GM18499 (cell line): ENCODE measurements around the gene CYB561A3.

Experiments used
- ATAC-seq: cut with Tn5 transposase; IDR thresholded peaks from one replicate; pipeline ENCODE4 v1.9.1; 2021; ENCODE audit warnings: moderate number of reproducible peaks; ENCODE audit not compliant: insufficient read depth, unreplicated experiment

The CYB561A3 gene

DNA sequence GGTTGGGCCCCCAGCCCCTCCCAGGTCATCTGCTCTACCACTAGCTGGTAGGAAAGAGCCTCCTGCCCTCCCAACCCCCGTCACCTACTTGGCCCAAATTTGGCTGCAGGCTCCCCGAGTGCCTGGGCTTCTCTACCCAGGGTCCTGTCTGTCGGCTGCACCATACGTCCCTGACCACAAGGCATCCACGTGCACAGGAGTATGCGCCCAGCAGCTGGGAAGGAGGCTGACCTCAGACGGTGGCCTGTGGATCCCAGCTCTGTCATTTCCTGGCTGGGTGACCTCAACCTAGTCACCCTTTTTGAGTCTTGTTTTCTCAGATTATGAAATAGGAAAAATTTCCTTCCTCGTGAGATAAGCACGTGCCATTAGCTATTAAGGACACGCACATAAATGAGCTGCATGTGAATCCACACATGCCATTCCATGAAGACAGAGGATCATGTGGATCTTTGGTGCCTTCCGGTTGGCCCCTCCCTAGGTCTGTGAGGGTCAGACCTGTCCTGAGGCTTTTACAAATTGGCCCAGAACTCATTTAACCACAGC, 13.7 kb downstream of the CYB561A3 start:
- ATAC-seq, result no peak

DNA sequence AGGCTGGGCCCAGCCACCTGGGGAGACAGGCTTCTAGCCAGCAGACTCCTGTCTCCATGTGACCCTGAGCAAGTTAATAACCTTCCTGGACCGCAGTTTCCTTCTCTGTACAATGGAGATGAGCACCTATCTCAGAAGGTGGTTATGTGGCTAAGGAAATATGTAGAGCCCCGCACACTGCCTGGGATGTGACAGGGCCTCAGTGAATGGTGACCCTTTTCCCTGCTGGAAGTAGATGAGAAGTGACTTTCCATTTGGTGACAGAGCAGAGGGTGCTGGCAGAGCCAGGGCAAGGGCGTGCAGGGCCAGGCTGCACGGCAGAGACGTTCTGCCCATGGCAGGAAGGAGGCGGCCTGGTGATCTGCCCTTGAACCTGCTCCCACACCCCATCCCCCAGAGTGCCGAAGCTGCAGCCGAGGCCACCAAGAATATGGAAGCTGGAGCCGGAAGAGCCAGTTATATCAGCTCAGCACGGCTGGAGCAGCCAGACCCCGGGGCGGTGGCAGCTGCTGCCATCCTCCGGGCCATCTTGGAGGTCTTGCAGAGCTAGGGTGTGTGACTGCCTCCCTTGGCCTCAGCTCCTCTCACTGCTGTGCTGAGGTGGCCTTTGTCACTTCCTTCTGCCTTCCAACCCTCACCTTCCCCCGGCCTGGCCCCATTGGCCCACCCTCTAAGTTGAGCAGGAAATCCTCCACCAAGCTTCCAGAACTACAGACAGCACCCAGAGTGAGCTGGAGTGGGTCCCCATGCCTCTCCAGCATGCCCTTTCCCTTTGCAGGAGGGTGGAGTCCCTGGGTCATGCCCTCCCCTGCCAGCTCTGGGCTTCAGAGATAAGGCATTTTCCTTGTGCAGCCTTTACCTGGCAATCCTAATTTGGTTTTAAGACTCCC, 15.5 kb downstream of the CYB561A3 start:
- no peak for ATAC-seq

DNA sequence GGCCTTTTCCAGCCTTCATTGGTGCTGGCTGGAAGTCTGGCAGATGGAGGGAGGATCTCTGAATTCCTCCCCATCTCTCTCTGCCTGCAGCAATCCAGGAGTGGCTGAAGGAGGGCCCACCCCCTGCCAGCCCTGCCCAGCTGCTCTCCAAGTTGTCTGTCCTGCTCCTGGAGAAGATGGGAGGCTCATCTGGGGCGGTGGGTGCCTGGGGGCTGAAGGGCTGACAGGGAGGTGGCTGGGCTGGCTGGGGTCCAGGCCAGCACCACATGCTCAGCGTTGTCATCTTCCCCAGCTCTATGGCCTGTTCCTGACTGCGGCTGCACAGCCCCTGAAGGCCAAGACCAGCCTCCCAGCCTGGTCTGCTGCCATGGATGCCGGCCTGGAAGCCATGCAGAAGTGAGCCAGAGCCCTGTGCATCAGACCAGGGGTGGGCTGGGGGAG, 16.5 kb downstream of the CYB561A3 start:
- no peak for ATAC-seq

DNA sequence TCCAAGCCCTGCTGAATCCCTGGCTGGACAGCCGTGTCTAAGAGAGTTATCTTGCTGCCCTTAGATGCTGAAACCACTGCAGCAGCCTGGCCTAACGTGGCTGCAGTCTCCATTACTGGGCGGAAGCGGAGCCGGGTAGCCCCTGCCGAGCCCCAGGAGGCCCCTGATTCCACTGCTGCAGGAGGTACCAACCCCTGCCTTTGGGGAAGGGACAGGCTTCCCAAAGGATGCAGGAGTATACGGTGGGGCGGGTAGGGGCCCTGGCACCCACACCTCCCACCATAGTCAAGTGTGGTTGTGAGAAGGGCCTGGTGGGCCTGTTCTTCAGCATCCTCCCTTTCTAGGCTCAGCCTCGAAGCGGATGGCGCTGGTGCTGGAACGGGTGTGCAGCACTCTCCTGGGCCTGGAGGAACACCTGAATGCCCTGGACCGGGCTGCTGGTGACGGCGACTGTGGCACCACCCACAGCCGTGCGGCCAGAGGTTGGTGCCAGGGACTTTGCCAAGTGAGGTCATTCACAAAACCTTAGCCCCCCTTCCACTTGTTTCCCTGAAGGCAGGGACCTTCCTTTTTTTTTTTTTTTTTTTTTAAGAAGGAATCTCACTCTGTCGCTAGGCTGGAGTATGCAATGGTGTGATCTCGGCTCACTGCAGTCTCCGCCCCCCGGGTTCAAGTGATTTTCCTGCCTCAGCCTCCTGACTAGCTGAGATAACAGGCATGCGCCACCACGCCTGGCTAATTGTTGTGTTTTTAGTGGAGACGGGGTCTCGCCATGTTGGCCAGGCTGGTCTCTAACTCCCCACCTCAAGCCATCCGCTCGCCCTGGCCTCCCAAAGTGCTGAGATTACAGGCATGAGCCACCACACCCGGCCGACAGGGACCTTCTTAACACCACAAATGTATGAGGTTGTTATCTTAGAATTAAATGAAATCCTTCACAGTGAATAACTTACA, 17.6 kb downstream of the CYB561A3 start:
- no peak for ATAC-seq

DNA sequence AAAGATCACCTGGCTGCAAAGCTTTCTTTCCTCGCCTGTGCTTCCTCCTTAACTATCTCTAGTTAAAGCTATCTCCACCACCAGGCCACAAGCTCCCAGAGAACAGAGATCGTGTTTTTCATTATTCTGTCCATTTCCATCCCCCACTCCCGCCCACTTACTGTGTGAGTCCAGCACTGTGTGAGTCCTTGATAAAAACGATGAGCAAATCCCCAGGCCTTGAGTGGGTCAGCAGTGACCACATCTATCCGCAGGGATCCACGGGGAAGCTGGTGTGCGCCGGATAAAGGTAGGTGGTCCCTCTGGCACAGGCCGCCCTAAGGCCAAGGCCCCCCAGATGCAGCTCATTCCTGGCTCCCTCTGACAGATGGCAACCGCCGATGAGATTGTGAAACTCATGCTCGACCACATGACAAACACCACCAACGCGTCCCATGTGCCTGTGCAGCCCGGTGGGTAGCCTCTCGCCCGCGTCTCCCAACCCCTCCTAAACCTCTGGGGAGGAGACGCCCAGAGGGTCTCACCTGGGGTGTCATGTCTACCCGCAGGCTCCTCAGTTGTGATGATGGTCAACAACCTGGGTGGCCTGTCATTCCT, 19.4 kb downstream of the CYB561A3 start:
- no peak for ATAC-seq

DNA sequence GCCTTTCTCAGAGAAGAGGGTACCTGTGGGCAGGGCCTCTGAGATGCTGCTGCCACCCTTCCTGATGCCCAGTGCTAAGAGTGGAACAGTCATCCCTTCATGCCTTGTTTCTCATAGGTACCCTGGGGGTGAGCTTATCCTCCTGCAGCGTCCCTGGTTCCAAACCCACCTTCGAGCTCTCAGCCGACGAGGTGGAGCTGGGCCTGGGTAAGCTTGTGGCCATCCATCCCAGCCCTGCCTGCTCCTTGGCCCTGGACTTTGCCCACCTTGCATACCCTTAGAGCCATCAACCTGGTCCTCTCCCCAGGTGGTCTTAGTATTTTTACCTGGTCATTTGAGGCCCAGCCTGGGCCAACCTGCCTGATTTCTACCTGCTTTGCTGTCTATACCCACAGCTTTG, 20.0 kb downstream of the CYB561A3 start:
- ATAC-seq, result no peak

DNA sequence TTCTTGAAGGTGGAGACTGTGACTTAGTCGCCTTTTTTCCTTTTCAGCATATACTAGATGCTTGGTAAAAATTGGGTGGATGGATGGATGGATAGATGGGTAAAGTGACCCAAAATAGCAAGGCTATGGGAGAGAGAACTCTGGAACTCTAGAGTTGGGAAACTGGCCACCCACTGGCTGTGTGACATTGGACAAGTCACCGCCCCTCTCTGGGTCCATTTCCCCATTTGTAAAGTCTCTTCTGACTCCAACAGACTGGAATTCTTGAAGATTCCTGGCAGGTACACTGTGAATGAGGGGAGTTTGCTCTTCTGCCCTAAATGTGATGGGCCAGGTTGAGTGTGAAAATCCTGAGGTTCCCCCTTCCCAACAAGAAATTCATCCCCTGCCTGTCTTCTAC, 20.7 kb downstream of the CYB561A3 start:
- ATAC-seq, result no peak

DNA sequence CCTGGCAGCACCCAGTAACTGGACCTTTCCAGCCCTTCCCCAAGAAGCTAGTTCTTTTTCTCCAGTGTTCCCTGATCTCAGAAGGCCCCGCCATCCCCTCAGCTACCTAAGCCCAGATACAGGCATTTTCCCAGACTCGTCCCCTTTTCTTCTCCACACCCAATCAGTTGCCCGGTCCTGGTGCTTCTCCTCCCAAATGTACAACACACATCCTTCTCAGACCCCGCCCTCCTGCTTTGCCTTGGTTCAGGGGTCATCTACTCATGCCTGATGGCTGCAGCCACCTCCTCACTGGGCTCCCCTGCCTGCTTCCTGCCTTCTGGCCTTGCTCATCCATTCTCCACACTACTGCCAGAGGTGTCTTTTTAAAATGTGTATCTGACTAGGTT, 22.2 kb downstream of the CYB561A3 start:
- no peak for ATAC-seq

DNA sequence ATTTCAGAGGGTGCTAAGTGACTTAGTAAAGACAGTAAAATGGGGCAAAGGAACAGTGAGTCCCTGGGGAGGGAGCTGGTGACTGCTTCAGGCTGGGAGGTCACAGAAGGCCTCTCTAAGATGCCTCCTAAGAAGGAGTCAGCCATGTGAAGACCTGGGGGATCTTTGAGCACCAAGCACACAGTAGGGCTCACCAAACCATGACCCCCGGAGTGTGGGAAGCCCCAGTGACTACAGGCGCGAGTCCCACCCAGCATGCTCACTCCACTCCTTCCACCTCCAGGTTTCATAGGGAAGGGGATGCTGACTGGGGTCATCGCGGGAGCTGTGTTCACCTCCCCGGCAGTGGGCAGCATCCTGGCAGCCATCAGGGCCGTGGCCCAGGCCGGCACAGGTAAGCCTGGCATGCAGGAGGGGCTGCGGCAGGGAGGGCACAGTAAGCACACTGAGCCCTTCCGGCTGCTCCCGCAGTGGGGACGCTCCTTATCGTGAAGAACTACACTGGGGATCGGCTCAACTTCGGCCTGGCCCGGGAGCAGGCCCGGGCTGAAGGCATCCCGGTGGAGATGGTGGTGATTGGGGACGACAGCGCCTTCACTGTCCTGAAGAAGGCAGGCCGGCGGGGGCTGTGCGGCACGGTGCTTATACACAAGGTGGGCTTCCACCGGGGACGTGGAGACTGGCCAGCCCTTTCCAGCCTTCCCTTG, 22.7 kb downstream of the CYB561A3 start:
- no peak for ATAC-seq

DNA sequence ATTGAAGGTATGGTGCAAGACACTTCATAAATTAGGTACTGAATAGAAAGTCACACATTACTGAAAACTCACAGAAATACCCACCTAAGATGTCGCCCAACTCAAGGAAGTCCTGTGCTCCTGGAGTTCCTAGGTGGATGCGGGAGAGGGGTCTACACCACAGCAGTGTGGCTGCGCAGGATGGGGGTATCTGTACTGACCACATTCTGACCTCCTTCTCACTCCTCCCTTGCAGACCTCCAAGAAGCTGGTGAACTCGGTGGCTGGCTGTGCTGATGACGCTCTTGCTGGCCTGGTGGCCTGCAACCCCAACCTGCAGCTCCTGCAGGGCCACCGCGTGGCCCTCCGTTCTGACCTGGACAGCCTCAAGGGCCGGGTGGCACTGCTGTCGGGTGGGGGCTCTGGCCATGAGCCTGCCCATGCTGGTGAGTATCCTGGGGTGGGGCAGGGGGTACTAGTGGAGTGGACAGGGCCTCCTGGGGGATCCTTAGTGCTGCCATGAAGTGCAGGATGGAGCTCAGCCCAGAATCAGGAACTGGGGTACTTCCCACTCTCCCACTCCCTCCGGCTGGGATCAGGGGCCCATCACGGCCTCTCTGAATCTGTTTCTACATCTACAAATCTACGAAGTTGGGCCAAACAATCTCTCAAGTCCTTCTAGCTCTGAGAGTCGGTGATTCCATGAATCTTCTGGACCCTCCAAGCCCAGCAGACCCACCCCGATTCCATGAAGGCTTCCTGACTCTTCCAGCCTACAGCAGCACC, 23.8 kb downstream of the CYB561A3 start:
- ATAC-seq, result no peak

DNA sequence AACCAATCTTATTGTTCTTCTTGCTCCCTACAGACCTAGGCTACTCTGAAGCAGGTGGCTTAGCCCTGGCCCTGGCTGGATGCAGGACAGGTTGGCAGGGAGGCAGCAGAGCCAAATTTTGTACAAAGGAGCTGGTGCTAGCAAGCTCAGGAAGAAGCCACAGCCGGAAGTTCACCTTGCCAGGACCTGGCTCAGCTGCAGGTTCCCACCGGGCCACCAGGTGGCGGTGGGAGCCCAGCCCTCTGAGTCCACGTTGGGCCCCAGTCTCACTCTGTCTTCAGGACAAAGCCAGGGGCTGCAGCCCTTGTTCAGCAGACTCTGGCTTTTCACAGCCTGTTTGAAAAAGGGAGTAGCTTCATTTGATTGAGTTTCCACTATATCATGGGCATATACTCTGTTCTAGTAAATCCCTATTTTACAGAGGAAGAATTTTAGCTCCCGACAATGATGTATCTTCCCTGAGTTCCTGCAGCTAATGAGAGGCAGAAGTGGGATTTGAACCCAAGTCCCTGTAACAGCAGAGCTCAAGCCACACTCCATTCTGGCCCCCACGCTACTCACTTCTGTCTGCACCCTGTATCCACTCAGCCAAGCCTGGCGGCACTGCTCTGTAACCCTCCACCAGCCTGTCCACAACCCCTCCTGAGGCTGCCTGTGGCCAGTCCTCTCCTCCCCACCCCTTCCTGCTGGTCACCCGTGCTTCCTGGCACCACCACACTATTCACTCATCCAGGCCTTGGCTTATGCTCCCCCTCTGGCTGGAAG, 25.3 kb downstream of the CYB561A3 start:
- no peak for ATAC-seq

DNA sequence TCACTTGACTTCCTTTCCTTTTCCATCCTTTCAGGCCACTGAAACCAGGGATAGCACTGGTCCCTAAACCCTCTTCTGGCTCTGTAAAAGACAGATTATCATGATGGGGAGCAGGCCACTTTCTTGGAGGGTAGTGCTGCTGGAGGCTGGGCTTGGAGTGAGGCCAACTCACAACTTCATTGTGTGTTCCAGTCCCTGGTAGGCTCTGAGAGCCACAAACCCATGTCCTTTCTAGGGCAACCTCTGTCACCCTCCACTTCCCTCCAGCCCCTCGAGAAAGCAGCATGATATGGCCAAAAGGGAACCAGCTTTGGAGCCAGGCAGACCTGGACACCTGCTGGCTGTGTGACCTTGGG, 26.3 kb downstream of the CYB561A3 start:
- no peak for ATAC-seq

DNA sequence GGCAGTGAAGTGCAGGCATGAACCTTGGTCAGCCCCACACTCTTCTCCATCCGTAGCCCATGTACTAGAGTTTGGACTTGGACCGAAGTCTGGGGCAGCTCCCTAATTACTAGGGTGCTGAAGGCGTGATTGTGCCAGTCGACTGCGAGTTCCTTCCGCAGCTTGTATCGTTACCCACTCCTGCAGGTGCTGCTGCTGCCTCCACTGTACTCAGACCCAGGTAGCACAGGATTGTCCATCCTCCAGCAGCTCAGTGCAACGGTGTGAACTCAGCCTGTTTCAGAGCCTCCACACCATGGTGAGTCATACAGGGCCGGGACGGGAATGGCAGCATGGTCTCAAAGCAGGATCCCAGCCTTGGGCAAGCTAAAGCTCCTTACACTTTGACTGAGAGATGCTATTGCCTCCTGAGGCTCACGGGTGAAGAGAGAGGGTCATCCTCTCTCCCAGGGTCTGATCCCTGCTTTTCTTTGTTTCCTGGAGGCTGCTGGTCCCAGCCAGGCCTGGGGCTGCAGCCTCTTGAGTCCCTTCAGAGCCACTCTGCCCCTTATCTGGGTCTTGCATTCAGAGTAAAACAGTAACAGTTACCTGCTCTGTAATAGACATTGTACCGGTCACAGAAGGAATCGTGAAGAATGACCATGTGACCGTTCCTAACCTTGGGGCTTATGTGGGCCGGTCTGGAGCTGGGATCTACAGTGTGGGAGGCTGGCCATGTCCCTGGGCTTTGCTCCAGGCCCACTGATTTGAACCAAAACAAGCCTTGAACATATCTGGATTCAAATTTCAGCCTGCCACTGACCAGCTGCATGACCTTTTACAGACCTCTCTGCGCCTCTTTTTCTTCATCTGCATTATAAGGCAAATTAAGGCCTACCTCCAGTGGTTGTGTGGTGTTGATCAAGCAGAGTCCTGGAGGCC, 27.0 kb downstream of the CYB561A3 start:
- no peak for ATAC-seq

DNA sequence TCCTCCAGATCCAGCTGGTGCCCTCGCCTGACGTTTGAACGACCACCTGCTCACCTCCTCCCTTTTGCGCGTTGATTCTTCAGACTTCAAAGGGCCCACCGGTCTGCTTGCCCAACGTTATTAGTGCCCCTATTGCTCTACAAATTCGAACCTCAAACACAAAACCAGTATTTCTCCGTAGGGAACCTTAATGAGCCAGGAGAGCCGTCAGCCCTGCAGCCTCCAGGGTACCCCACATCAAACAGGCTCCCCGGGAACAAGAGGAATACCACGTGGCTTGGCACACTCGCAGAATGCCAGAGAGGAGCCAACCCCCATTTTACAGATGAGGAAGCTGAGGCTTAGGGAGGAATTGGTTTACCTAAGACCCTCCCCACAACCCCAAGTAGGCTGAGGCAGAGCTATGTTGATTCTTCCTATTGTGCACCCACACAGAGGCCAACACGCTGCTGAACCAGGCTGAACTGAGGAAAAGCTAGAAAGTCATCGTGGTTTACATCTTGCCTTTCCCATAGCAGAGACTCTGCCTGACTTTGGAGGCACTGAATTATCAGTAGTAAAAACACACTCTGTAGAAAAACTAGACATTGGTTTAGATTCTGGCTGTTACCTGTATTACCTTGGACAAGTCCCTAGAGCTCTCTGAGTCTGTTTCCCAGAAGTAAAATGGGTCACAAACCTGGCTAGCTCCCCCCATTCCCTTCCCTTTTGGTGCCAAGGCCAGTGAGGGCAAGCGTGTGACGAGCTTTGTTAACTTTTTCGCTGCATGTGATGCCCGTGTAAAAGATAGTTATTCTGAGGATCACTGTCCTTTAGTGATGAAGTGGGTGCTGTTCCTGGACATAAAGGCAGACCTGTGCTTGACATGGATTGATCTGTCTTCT, 27.9 kb downstream of the CYB561A3 start:
- ATAC-seq, result no peak

DNA sequence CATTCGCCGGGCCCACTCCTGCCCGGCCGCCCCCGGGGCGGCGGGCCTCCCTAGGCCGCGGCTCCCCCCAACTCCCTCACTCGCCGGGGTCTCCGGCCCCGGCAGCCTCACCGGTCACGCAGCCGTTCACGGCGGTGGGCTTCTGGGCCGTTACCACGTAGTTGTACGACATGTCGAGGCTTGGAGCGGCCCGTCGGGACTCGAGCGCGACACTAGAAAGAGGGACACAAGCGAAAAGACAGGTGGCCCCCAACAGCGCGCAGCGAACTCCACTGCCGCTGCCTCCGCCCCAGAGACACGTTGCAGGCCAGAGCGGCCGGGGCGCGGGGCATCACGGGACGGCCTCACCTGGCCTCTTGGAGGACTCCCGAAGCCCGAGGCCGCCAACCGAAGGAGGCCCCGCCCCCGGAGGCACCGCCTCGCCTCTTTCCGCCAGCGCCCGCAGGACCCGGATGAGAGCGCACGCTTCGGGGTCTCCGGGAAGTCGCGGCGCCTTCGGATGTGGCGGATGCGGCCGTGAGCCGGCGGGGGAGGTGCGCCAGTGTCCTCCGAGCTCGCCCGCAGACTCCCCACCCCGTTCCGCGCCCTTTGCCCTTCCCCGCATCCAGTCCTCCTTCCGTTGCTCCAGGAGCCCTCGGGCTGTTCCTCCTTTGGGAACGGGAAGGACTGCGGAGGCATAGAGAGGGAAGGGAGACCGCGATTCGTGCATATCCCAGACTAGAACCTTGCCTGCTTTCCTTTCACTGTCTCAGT, 28.7 kb downstream of the CYB561A3 start, which contains the start of the genes DDB1 and TKFC:
DDB1 (minus strand) TSS at position 309 of the 753 bp plus-strand sequence; CDS start at position 172, 137 bp downstream.
TKFC (plus strand) TSS at position 432 of the 753 bp plus-strand sequence. CDS start 1,501 bp downstream, outside the sequence.
- ATAC-seq, result no peak
